Endometrial microvascular endothelial cells (primary cell): ENCODE results near the gene AKAP3. TPM values are rescaled to one million over a fixed set of nuclear protein-coding genes. Genes with fewer than 3 reads are reported as not detected.

Source experiments
- total RNA-seq: library from RNA; depleted of rRNA; stranded (reverse); fragments of >200 nt; gene quantifications from one replicate; pipeline ENCODE4 v1.2.3, GENCODE V29; 2015; ENCODE audit errors: inconsistent ontology term

Gene AKAP3
- total RNA-seq, 1 donor from 2014 or later, result 0.09 TPM

Other genes starting within 250 kb of the AKAP3 start
- not detected for gene FGF6, start 203.2 kb downstream of the AKAP3 start, total RNA-seq
- gene RAD51AP1, start 110.2 kb downstream of the AKAP3 start, total RNA-seq, result 15.9 TPM
- gene DYRK4, start 86.8 kb downstream of the AKAP3 start, total RNA-seq, result 25.2 TPM
- gene NDUFA9, start 63 bp upstream of the AKAP3 start, total RNA-seq, result 74.1 TPM
- not detected for gene GALNT8, start 71.3 kb upstream of the AKAP3 start, total RNA-seq